Iris pigment epithelial cell (primary cell): Measurements from ENCODE around the gene SEMA4D.

Experiments used
- DNase-seq: peaks from one replicate; pipeline ENCODE4 v3.0.0-alpha.2; 2011; ENCODE audit warnings: low read depth

SEMA4D gene

GRCh38 chr9:89317282-89317681, 180.6 kb downstream of the SEMA4D start:
- no peak for DNase-seq

- no peak for DNase-seq
These were observed 182.4 kb downstream of the SEMA4D start for GRCh38 chr9:89315482-89315881.

- no peak for DNase-seq
These were observed 183.0 kb downstream of the SEMA4D start for GRCh38 chr9:89314955-89315354.

GRCh38 chr9:89313842-89314241, 184.1 kb downstream of the SEMA4D start:
- DNase-seq: no peak

GRCh38 chr9:89312222-89312571, 185.7 kb downstream of the SEMA4D start:
- DNase-seq: no peak

GRCh38 chr9:89311346-89312221, 186.3 kb downstream of the SEMA4D start:
- no peak for DNase-seq
